K562 (cell line): ENCODE measurements around the gene GNA14. TPM values are rescaled to one million over a fixed set of nuclear protein-coding genes. Genes with fewer than 3 reads are reported as not detected.

Experiments
- ATAC-seq: fragments of 200-7000 bp; cut with Tn5 transposase; 3 replicates; pipeline ENCODE4 v1.9.1; 2020; ENCODE audit warnings: moderate library complexity
- BruUV-seq: library from RNA; stranded (reverse); fragments of 400-500 nt; replicated peaks from 2 replicates; lab custom pipeline; 2021; lab: Mats Ljungman, UMichigan
- CTCF ChIA-PET: fragments of 300-600 bp; formaldehyde crosslinking; extraction: SDS; loops from one replicate; lab custom pipeline; 2021; ENCODE audit warnings: low intra/inter-chr PET ratio; lab: Yijun Ruan, JAX
- POLR2A ChIA-PET: fragments of 300-600, 350-650 bp; sonication (Branson Sonifier 250); formaldehyde crosslinking; extraction: SDS; loops from one replicate; lab custom pipeline; 2021; ENCODE audit warnings: antibody characterized with exemption, inconsistent platforms; lab: Yijun Ruan, JAX
- DNase-seq, 4 experiments: peaks; one replicate each; pipeline versions ENCODE4 v3.0.0 to v3.0.0-alpha.2; 2011 to 2018; ENCODE audit warnings: low spot score in 3 of 4, mixed read lengths in 3 of 4; ENCODE audit errors: extremely low read depth in 1 of 4
- FAIRE-seq: peaks from 2 replicates; lab custom pipeline; 2011; peaks lifted over from hg19 to GRCh38; lab: Jason Lieb, UNC
- H2AFZ ChIP-seq: 2 replicates; pipeline ENCODE4 v1.6.0; 2011; ENCODE audit warnings: low read depth, low read length, control low read depth, inconsistent platforms
- H3K27ac ChIP-seq: fragments of 200-600 bp; 3 replicates; pipeline ENCODE4 v1.8.0; 2011; ENCODE audit warnings: low read depth, mild to moderate bottlenecking, control low read depth, inconsistent platforms, low read length, moderate library complexity, mixed read lengths; ENCODE audit errors: extremely low read depth
- H3K27me3 ChIP-seq, 2 experiments: fragments of 300-600 bp in 1 of 2; 2 replicates in 1 of 2; 3 replicates in 1 of 2; pipeline versions ENCODE4 v1.6.0 to v1.8.0; 2011; ENCODE audit warnings: inconsistent platforms in 2 of 2, low read length in 2 of 2, mild to moderate bottlenecking in 1 of 2, mixed read lengths in 1 of 2, moderate library complexity in 1 of 2; ENCODE audit not compliant: control insufficient read depth in 2 of 2, insufficient read depth in 2 of 2
- H3K36me3 ChIP-seq: fragments of 300-600 bp; 3 replicates; pipeline ENCODE4 v1.8.0; 2011; ENCODE audit warnings: mild to moderate bottlenecking, low read length, inconsistent platforms; ENCODE audit not compliant: control insufficient read depth, insufficient read depth
- H3K4me1 ChIP-seq, 2 experiments: fragments of 200-600 bp in 1 of 2; replicated peaks in 1 of 2; 2 replicates in 1 of 2; 3 replicates in 1 of 2; pipeline versions ENCODE4 v1.5.1 to v1.8.0; 2011; ENCODE audit warnings: inconsistent platforms in 2 of 2, low read length in 2 of 2, mild to moderate bottlenecking in 1 of 2, mixed read lengths in 1 of 2, moderate library complexity in 1 of 2; ENCODE audit not compliant: control insufficient read depth in 2 of 2, insufficient read depth in 2 of 2
- H3K4me2 ChIP-seq: 2 replicates; pipeline ENCODE4 v1.6.1; 2011; ENCODE audit warnings: low read length, control low read depth, inconsistent platforms, mixed read lengths; ENCODE audit not compliant: insufficient read depth
- H3K4me3 ChIP-seq: fragments of 200-600 bp; sonication (generic), shearing (Covaris generic); 2 replicates; pipeline ENCODE4 v1.5.1; 2016; ENCODE audit warnings: control low read depth, inconsistent platforms
- H3K79me2 ChIP-seq: fragments of 200-600 bp; 3 replicates; pipeline ENCODE4 v1.8.0; 2011; ENCODE audit warnings: low read length, inconsistent platforms; ENCODE audit not compliant: control insufficient read depth, insufficient read depth
- H3K9ac ChIP-seq, 2 experiments: 2 replicates each; pipeline versions ENCODE4 v1.6.0 to v1.6.1; 2011; ENCODE audit warnings: low read depth in 2 of 2, low read length in 2 of 2, control low read depth in 1 of 2, inconsistent platforms in 1 of 2, mild to moderate bottlenecking in 1 of 2, mixed read lengths in 1 of 2; ENCODE audit not compliant: insufficient read depth in 1 of 2
- H3K9me1 ChIP-seq: one replicate; pipeline ENCODE4 v1.6.0; 2011; ENCODE audit warnings: inconsistent platforms, mild to moderate bottlenecking, low read length, moderate library complexity; ENCODE audit not compliant: control insufficient read depth, insufficient read depth
- H3K9me3 ChIP-seq: replicated peaks from 2 replicates; pipeline ENCODE4 v1.5.1; 2011; ENCODE audit warnings: low read depth, low read length, inconsistent platforms; ENCODE audit not compliant: control insufficient read depth, insufficient read depth
- H4K20me1 ChIP-seq: replicated peaks from 2 replicates; pipeline ENCODE4 v1.6.1; 2011; ENCODE audit warnings: low read length, inconsistent platforms, mixed read lengths; ENCODE audit not compliant: control insufficient read depth, insufficient read depth
- E4F1 ChIP-seq: fragments of 250-450 bp; sonication (Bioruptor Pico); IDR thresholded peaks from 2 replicates; pipeline ENCODE4 v1.5.0; 2021; ENCODE audit warnings: mild to moderate bottlenecking, borderline replicate concordance
- FOSL1 ChIP-seq: fragments of 200-800 bp; sonication (Bioruptor generic); conservative IDR thresholded peaks from 2 replicates; pipeline ENCODE4 v1.6.1; 2016; ENCODE audit warnings: missing genetic modification characterization, missing compliant biosample characterization
- GTF2E2 ChIP-seq: fragments of 200-800 bp; sonication (Bioruptor generic); IDR thresholded peaks from 2 replicates; pipeline ENCODE4 v1.6.1; 2016; ENCODE audit warnings: missing genetic modification characterization, missing compliant biosample characterization
- PATZ1 ChIP-seq: fragments of 250-450 bp; sonication (Bioruptor Pico); IDR thresholded peaks from 2 replicates; pipeline ENCODE4 v1.5.0; 2020; ENCODE audit warnings: mild to moderate bottlenecking, borderline replicate concordance
- ZNF140 ChIP-seq: fragments of 250-450 bp; sonication (Bioruptor Pico); IDR thresholded peaks from 2 replicates; pipeline ENCODE4 v1.8.0; 2021; ENCODE audit warnings: moderate library complexity, mild to moderate bottlenecking, inconsistent platforms
- in situ Hi-C: fragments of 300-500 bp; cut with MboI; formaldehyde crosslinking; loops from 4 replicates; pipeline ENCODE4 v1.15.0; 2018; ENCODE audit warnings: inconsistent platforms, mixed read lengths
- intact Hi-C: fragments of 100-400 bp; cut with micrococcal nuclease; formaldehyde crosslinking; loops from 2 replicates; pipeline ENCODE4 v1.14.2; 2022
- polyA plus RNA-seq, 8 experiments: library from polyadenylated mRNA; depleted of rRNA in 4 of 8; stranded (reverse) in 5 of 8; unstranded in 3 of 8; fragments of >200 nt; fragmentation: Nextera tagmentation in 2 of 8; fragmentation: Illumina TruSeq in 1 of 8; extraction: Ambion mirVana in 2 of 8; extraction: Trizol in 1 of 8; gene quantifications; 2 replicates each; pipeline versions ENCODE4 v1.2.1 to v1.2.3, GENCODE V29; 2011 to 2014; ENCODE audit warnings: inconsistent platforms in 1 of 8, missing spikeins in 1 of 8
- total RNA-seq, 7 experiments: library from RNA; depleted of rRNA in 6 of 7; stranded (reverse); fragments of >200 nt in 6 of 7; fragmentation: Illumina TruSeq in 2 of 7; extraction: Trizol in 2 of 7; gene quantifications; 2 replicates each; pipeline versions ENCODE4 v1.2.1 to v1.2.3, GENCODE V29; 2011 to 2021; ENCODE audit warnings: low replicate concordance in 1 of 7

GNA14 gene
- total and polyA plus RNA-seq, 9 of the 15 experiments (the other 6 are each of a cell fraction or from before 2014, with no cell fraction given): 0.03 to 0.11 (median 0.03) TPM; not detected in 6

GRCh38 chr9:77587042-77587441, 61.1 kb downstream of the GNA14 start:
- ATAC-seq: no peak
- H3K9ac ChIP-seq: no peak overlapping the region
- no peaks in the 10 kb centered on the region for H3K9me1 ChIP-seq
- CTCF ChIA-PET: no interaction called here
- no peak for DNase-seq
- peaks cover 0 to 6% of the 10 kb centered on the region in 2 experiments; a peak in 2 of 5 replicates for H3K4me1 ChIP-seq
- no TSS peak for BruUV-seq
- no peak for FAIRE-seq
- no peak overlapping the region for H3K4me2 ChIP-seq
- no peaks in the 10 kb centered on the region for H4K20me1 ChIP-seq
- no peaks in the 10 kb centered on the region for H3K79me2 ChIP-seq
- POLR2A ChIA-PET: no interaction called here
- no peak overlapping the region for H2AFZ ChIP-seq
- no peak overlapping the region for H3K4me3 ChIP-seq
- intact Hi-C loops (no loop called here), in situ Hi-C loops (no loop called here)
- TF ChIP-seq ZNF140 (CRISPR knock-in tag) (no peak), GTF2E2 (tag) (no peak), E4F1 (CRISPR knock-in tag) (no peak), FOSL1 (no peak), PATZ1 (CRISPR knock-in tag) (no peak)
- no peaks in the 10 kb centered on the region for H3K9me3 ChIP-seq
- H3K36me3 ChIP-seq: no peaks in the 10 kb centered on the region
- no peak overlapping the region for H3K27ac ChIP-seq
- H3K27me3 ChIP-seq: no peaks in the 10 kb centered on the region
